K562 (cell line): ENCODE data around the gene HCFC1R1. TPM values are rescaled to one million over a fixed set of nuclear protein-coding genes. Genes with fewer than 3 reads are reported as not detected.

Experiments
- CBX2 ChIP-seq: fragments of 200-600 bp; sonication (generic); IDR thresholded peaks from one replicate; pipeline ENCODE4 v1.6.1; 2012; ENCODE audit warnings: mild to moderate bottlenecking, low read length, inconsistent platforms; ENCODE audit not compliant: insufficient read depth, poor library complexity, severe bottlenecking
- CREB5 ChIP-seq: fragments of 250-450 bp; sonication (Bioruptor Pico); IDR thresholded peaks from 2 replicates; pipeline ENCODE4 v1.5.0; 2020; ENCODE audit warnings: mild to moderate bottlenecking
- ETV5 ChIP-seq: sonication (generic); formaldehyde crosslinking; IDR thresholded peaks from 2 replicates; pipeline ENCODE4 v1.4.0; 2020; ENCODE audit warnings: low read depth, mild to moderate bottlenecking, missing genetic modification reagents
- FIP1L1 ChIP-seq: fragments of 200-400 bp; formaldehyde crosslinking; IDR thresholded peaks from 2 replicates; pipeline ENCODE4 v1.6.1; 2018; ENCODE audit warnings: mild to moderate bottlenecking, low read depth, low read length; ENCODE audit not compliant: poor library complexity, severe bottlenecking
- JUND ChIP-seq, 2 experiments: IDR thresholded peaks; 2 replicates in 1 of 2; 3 replicates in 1 of 2; pipeline ENCODE4 v1.6.1; 2011; ENCODE audit warnings: borderline replicate concordance in 2 of 2, low read depth in 2 of 2, low read length in 2 of 2, improper control_type of control experiment in 1 of 2, missing biosample characterization in 1 of 2, missing genetic modification characterization in 1 of 2, missing genetic modification reagents in 1 of 2
- MAFF ChIP-seq: IDR thresholded peaks from 2 replicates; pipeline ENCODE4 v1.6.1; 2012; ENCODE audit warnings: low read length, improper control_type of control experiment
- MLX ChIP-seq, 2 experiments: fragments of 450-650 bp in 1 of 2; sonication (generic) in 1 of 2; formaldehyde crosslinking; conservative IDR thresholded peaks; 2 replicates each; pipeline versions ENCODE4 v1.4.0 to v1.8.1; 2020 to 2022; ENCODE audit warnings: mild to moderate bottlenecking in 1 of 2, missing genetic modification reagents in 1 of 2
- MTA3 ChIP-seq: fragments of 450-650 bp; formaldehyde crosslinking; IDR thresholded peaks from 2 replicates; pipeline ENCODE4 v1.6.1; 2017; ENCODE audit warnings: mild to moderate bottlenecking, borderline replicate concordance
- PKNOX1 ChIP-seq: fragments of 450-650 bp; IDR thresholded peaks from 2 replicates; pipeline ENCODE4 v1.6.1; 2016
- POLR2A ChIP-seq: fragments of 450-650 bp; conservative IDR thresholded peaks from 2 replicates; pipeline ENCODE4 v1.6.1; 2016
- RNF219 ChIP-seq: fragments of 250-450 bp; sonication (Bioruptor Pico); IDR thresholded peaks from 2 replicates; pipeline ENCODE4 v1.5.0; 2022; ENCODE audit warnings: mild to moderate bottlenecking
- SMARCB1 ChIP-seq: IDR thresholded peaks from 2 replicates; pipeline ENCODE4 v1.6.1; 2011; ENCODE audit warnings: improper control_type of control experiment, low read depth; ENCODE audit not compliant: insufficient read length
- TBL1XR1 ChIP-seq, 2 experiments: IDR thresholded peaks; 2 replicates each; pipeline ENCODE4 v1.6.1; 2012; ENCODE audit warnings: improper control_type of control experiment in 2 of 2, low read length in 2 of 2, mild to moderate bottlenecking in 1 of 2
- TCFL5 ChIP-seq: fragments of 250-450 bp; sonication (Bioruptor Pico); conservative IDR thresholded peaks from 2 replicates; pipeline ENCODE4 v1.6.1; 2021; ENCODE audit warnings: mild to moderate bottlenecking, moderate library complexity, matching md5 sums
- TEAD1 ChIP-seq, 2 experiments: fragments of 450-650 bp in 1 of 2; sonication (generic) in 1 of 2; formaldehyde crosslinking; IDR thresholded peaks; 2 replicates each; pipeline versions ENCODE4 v1.4.0 to v1.8.0; 2020 to 2022; ENCODE audit warnings: mild to moderate bottlenecking in 2 of 2, missing genetic modification reagents in 1 of 2
- USF1 ChIP-seq: sonication (generic); formaldehyde crosslinking; IDR thresholded peaks from 2 replicates; pipeline ENCODE4 v1.9.0; 2022; ENCODE audit warnings: mild to moderate bottlenecking, missing genetic modification reagents
- ZBTB1 ChIP-seq: sonication (generic); formaldehyde crosslinking; IDR thresholded peaks from 2 replicates; pipeline ENCODE4 v1.8.1; 2023; ENCODE audit warnings: missing genetic modification reagents, low read depth, mild to moderate bottlenecking, borderline replicate concordance
- ZBTB2 ChIP-seq: fragments of 450-650 bp; IDR thresholded peaks from 2 replicates; pipeline ENCODE4 v1.6.1; 2016; ENCODE audit warnings: antibody characterized with exemption
- ZNF12 ChIP-seq: sonication (generic); formaldehyde crosslinking; IDR thresholded peaks from 2 replicates; pipeline ENCODE4 v1.4.0; 2020; ENCODE audit warnings: mild to moderate bottlenecking, missing genetic modification reagents
- ZNF830 ChIP-seq: fragments of 250-450 bp; sonication (Bioruptor Pico); IDR thresholded peaks from 2 replicates; pipeline ENCODE4 v1.5.0; 2021; ENCODE audit warnings: mild to moderate bottlenecking
- polyA plus RNA-seq, 8 experiments: library from polyadenylated mRNA; depleted of rRNA in 4 of 8; stranded (reverse) in 5 of 8; unstranded in 3 of 8; fragments of >200 nt; fragmentation: Nextera tagmentation in 2 of 8; fragmentation: Illumina TruSeq in 1 of 8; extraction: Ambion mirVana in 2 of 8; extraction: Trizol in 1 of 8; gene quantifications; 2 replicates each; pipeline versions ENCODE4 v1.2.1 to v1.2.3, GENCODE V29; 2011 to 2014; ENCODE audit warnings: inconsistent platforms in 1 of 8, missing spikeins in 1 of 8
- total RNA-seq, 7 experiments: library from RNA; depleted of rRNA in 6 of 7; stranded (reverse); fragments of >200 nt in 6 of 7; fragmentation: Illumina TruSeq in 2 of 7; extraction: Trizol in 2 of 7; gene quantifications; 2 replicates each; pipeline versions ENCODE4 v1.2.1 to v1.2.3, GENCODE V29; 2011 to 2021; ENCODE audit warnings: low replicate concordance in 1 of 7

The HCFC1R1 gene
- total and polyA plus RNA-seq, 9 of the 15 experiments (the other 6 are each of a cell fraction or from before 2014, with no cell fraction given), result 2.2 to 29.0 (median 11.2) TPM

GRCh38 chr16:3019594-3020246 is 4.0 kb downstream of the HCFC1R1 start (continued):
- no peak for TF ChIP-seq TCFL5 (CRISPR knock-in tag)
- no peak for TF ChIP-seq JUND (IDR thresholded peaks at IDR 0.05; ENCODE audit: borderline replicate concordance, low read depth, low read length)
- TF ChIP-seq JUND (tag; IDR thresholded peaks at IDR 0.05; ENCODE audit: borderline replicate concordance, low read depth, low read length), result no peak
- TF ChIP-seq CBX2, result no peak
- no peak for TF ChIP-seq MLX (CRISPR knock-in tag; conservative IDR thresholded peaks at IDR 0.05)
- no peak for TF ChIP-seq FIP1L1
- TF ChIP-seq MTA3, result no peak
- no peak for TF ChIP-seq TBL1XR1 (IDR thresholded peaks at IDR 0.05; ENCODE audit: low read length in 2 of 2)
- TF ChIP-seq ZNF830 (CRISPR knock-in tag), result no peak
- no peak for TF ChIP-seq ZNF12 (CRISPR knock-in tag)
- TF ChIP-seq CREB5 (CRISPR knock-in tag), result no peak
- TF ChIP-seq ETV5 (CRISPR knock-in tag), result no peak
- TF ChIP-seq MAFF, result no peak
- 0 out of 2 replicates have a peak, but pooled peaks have one; percentile 15 for TF ChIP-seq PKNOX1
- TF ChIP-seq TEAD1 (CRISPR knock-in tag; IDR thresholded peaks at IDR 0.05), result no peak
- no peak for TF ChIP-seq ZBTB2
- no peak for TF ChIP-seq POLR2A
- TF ChIP-seq RNF219 (CRISPR knock-in tag), result no peak
- TF ChIP-seq ZBTB1 (CRISPR knock-in tag), result no peak; the same call in 1 of the 2 replicates
- TF ChIP-seq SMARCB1, result no peak
- no peak for TF ChIP-seq USF1 (CRISPR knock-in tag)
